HG03520 (cell line): Measurements from ENCODE around the gene PI4K2B.
"Not testable (repeated sequence)": the region's sequence is repeated elsewhere in the genome, so short reads cannot be mapped to it uniquely, and the experiment has no call there.

Experiments
- ATAC-seq: cut with Tn5 transposase; IDR thresholded peaks from one replicate; pipeline ENCODE4 v1.9.1; 2021; ENCODE audit warnings: mild to moderate bottlenecking, moderate library complexity; ENCODE audit not compliant: unreplicated experiment

The PI4K2B gene

DNA sequence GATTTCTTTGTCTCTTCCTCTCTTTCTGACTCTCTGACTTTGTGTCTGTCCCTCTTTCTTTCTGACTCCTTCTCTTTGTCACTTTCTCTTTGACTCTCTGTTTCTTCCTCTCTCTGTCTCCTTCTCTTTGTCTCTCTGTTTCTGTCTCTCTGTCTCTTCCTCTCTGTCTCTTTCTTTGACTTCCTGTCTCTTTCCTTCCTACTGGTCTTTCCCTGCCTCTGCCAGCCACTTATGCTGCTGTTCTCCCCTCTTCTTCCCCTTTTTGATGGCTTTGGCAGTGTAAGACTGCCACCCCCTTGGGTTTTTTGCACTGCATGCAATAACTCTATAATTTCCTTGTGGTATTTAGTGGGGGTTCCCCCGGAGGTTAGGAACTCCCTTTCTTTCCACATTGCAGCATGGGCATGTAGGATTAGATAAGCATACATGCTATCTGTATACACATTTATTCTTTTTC, 6.9 kb downstream of the PI4K2B start:
- ATAC-seq = not testable (repeated sequence)

DNA sequence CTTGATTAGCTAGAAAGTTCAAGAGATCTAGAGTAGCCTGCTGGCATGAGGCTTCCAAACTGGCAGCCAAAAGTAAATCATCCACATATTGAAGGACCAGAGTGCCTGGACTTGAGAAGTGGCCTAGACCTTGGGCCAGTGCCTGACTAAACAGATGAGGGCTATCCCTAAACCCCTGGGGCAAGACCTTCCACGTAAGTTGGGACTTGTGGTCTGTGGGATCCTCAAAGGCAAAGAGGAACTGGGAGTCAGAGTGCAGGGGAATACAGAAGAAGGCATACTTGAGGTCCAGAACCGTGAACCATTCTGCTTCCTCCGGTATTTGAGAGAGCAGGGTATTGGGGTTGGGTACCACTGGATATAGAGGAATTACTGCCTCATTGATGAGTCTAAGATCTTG, 8.4 kb downstream of the PI4K2B start:
- ATAC-seq = not testable (repeated sequence)

DNA sequence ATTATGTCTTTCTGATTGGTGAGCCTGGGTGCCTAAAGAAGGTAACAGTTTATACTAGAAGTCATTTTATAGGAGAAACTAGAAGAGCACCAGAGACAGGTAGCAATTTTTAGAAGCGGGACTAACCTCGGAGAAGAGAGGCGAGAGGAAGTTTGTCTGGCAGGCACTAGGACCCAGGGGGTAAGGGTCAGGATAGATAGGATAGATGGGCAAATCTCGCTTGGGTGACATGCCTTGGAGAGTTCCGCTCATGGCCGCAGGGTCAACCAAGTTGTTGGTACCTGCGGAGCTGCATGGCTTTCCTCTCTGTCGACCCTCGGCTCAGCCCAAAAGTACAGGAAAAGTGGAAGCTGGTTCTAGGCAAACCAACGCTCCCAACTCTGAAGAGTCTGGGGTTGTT, 11.3 kb downstream of the PI4K2B start:
- ATAC-seq = no peak

DNA sequence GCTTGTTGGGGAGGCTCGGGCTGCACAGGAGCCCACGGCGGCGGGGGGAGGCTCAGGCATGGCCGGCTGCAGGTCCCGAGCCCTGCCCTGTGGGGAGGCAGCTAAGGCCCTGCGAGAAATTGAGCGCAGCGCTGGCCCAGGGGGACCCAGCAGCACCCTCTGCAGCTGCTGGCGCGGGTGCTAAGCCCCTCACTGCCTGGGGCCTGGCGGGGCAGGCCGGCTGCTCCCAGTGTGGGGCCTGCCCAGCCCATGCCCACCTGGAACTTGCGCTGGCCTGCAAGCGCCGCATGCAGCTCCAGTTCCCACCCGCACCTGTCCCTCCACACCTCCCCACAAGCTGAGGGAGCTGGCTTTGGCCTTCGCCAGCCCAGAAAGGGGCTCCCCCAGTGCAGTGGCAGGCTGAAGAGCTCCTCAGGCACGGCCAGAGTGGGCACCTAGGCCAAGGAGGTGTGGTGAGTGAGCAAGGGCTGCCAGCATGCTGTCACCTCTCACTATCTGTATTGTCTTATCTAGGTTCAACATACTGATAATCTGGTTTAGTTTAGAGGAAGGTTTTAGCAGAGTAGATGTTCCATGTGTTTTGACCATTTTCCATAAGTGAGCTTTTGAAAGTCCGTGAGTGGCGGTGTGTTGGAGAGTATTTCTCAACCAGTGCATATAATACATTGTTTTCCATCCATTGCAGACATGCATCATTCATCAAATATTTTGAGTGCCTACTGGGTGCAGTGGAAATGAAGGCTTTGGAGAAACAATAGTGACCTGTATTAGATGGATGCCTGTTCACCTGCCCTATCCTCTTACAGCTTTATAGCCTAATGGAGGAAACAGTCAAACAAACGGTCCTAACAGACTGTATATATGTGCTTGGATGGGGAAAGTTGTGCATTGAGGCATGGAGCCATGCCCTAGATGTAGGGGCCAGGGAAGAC, 13.1 kb downstream of the PI4K2B start:
- no peak for ATAC-seq

DNA sequence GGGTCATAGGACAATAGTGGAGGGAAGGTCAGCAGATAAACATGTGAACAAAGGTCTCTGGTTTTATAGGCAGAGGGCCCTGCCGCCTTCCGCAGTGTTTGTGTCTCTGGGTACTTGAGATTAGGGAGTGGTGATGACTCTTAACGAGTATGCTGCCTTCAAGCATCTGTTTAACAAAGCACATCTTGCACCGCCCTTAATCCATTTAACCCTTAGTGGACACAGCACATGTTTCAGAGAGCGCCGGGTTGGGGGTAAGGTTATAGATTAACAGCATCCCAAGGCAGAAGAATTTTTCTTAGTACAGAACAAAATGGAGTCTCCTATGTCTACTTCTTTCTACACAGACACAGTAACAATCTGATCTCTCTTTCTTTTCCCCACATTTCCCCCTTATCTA, 15.0 kb downstream of the PI4K2B start:
- not testable (repeated sequence) for ATAC-seq

DNA sequence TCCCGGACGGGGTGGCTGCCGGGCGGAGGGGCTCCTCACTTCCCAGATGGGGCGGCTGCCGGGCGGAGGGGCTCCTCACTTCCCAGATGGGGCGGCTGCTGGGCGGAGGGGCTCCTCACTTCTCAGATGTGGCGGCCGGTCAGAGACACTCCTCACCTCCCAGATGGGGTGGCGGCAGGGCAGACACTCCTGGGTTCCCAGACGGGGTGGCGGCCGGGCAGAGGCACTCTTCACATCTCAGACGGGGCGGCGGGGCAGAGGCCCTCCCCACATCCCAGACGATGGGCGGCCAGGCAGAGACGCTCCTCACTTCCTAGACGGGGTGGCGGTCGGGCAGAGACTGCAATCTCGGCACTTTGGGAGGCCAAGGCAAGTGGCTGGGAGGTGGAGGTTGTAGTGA, 15.7 kb downstream of the PI4K2B start:
- ATAC-seq = not testable (repeated sequence)

DNA sequence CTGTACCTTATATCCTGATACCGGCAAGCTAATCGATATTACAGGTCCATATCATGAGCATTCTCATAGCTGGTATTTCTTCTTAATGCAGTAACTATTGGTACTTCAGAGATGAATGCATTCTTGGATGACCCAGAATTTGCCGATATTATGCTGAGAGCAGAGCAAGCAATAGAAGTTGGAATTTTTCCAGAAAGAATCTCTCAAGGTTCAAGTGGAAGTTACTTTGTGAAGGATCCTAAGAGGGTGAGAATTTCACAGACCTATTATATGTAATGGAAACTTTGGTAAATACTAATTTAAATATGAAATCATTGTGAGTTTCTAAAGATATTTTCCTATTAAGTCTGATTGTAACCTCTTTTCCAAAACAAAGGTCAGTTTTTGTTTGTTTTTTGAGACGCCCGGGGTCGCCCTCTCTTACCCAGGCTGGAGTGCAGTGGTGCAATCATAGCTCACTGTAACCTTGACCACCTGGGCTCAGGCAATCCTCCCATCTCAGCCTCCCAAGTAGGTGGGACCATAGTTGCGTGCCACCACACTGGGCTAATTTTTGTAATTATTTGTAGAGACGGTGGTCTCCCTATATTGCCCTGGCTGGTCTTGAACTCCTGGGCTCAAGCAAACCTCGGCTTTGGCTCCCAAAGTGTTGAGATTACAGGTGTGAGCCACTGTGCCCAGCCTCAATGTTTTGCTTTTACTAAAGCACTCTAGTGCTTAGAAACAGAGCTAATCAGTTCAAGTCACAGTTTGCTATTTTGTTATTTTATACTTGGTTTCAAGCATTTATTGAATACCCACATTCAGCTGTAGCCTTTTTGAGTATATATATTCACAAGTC, 18.6 kb downstream of the PI4K2B start:
- no peak for ATAC-seq

DNA sequence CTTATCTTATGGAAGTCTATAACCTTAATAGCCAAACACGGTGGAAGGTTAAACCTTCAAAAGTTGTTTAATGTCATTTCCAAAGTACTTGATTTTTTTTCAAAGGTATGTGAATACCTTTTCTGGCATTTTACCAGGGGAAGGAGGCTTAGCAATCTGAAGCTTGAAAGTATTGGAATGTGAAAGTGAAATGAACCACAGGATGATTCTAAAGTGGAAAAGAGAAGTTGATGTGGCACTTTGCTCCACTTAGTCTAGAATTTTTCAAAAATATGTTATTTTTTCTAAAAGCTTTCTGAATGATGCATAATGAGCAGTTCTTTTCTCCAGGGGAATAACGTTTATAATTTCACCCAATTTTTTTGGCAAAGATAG, 19.2 kb downstream of the PI4K2B start:
- ATAC-seq = no peak

DNA sequence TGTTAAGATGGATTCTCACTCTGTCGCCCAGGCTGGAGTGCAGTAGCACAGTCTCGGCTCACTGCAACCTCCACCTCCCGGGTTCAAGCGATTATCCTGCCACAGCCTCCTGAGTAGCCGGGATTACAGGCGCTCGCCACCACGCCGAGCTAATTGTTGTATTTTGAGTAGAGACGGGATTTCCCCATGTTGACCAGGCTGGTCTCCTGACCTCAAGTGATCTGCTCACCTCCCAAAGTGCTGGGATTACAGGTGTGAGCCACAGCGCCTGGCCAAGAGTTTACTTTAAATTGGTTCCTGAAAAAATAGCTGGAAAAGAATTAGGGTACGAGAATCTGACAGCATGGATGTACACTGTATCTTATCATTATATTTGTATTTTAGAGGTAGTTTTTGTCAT, 20.0 kb downstream of the PI4K2B start:
- not testable (repeated sequence) for ATAC-seq

DNA sequence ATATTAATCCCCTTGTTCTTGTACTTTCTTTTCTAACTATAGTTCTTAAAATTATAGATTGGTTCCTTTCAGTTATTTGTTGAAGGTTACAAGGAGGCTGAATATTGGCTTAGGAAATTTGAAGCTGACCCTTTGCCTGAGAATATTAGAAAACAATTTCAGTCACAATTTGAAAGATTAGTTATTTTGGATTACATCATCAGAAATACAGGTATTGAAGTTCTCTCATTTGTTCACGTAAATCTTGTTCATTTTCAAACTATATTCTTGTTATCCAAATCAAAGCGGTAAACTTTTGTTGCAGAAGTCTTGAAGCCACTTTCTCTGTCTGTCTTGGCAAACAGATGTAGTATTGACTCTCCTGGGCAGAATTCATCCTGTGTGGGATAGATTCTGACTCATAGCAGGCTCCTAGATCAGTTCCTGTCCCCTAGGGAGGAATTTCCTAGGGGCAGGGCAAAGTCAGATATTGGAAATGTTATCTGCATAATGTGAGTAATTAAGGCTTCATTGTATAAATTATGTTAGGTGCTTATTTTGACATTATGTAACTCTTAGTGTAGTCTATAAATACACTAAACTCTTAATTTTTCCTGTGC, 25.2 kb downstream of the PI4K2B start:
- ATAC-seq = no peak

DNA sequence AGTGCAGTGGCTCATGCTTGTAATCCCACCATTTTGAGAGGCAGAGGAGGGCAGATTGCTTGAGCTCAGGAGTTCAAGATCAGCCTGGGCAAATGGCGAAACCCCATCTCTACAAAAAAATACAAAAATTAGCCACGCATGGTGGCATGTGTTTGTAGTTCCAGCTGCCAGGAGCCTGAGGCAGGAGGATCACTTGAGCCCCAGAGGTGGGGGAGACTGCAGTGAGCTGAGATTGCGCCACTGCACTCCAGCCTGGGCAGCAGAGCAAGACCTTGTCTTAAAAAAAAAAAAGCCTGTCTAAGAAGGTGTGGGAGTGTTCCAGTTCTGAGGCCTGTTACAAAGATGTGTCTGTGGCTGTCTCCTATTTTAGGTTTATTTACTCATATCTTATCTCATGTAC, 38.0 kb downstream of the PI4K2B start:
- no peak for ATAC-seq

DNA sequence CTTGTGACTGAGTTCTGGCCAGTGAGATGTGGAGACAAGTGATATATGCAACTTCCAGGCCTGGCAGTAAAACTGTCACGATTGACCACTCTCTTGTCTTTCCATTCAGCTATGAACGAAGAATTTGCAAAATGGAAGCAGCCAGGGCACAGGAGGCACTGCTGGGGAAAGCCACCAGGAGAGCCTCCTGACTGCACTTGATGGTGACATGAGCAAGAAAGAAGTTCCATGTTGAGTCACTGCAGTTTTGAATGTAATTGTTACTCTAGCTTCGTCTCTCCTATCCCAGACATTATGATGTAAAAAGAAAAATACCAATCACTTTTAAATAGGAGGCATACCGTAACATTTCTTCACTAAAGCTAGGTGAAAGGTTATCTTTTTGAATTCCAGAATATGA, 46.4 kb downstream of the PI4K2B start:
- ATAC-seq = no peak

DNA sequence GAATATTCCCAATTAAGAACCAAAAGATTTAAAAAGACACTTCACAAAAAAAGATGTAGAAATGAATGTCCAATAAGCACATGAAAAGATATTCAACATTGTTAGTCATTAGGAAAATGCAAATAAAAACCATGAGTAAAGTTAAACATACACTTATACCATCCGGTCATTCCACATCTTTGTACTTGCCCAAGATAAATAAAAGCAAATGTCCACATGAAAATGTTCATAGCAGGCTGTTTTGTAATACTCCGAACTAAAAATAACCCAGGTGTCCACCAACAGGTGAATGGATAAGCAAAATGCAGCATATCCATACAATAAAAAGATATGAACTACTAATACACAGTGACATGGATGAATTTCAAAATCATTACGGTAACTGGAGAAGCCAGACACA, 50.1 kb downstream of the PI4K2B start:
- ATAC-seq = no peak

DNA sequence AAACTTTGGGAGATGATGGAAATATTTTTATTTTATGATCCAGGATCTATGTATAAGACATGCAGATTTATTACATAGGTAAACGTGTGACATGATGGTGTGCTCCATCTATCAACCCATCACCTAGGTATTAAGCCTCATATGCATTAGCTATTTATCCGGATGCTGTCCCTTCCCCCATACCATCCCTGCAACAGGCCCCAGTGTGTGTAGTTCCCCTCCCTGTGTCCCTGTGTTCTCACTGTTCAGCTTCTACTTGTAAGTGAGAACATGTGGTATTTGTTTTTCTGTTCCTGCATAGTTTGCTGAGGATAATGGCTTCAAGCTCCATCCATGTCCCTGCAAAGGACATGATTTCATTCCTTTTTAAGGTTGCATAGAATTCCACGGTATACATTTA, 50.6 kb downstream of the PI4K2B start:
- no peak for ATAC-seq

DNA sequence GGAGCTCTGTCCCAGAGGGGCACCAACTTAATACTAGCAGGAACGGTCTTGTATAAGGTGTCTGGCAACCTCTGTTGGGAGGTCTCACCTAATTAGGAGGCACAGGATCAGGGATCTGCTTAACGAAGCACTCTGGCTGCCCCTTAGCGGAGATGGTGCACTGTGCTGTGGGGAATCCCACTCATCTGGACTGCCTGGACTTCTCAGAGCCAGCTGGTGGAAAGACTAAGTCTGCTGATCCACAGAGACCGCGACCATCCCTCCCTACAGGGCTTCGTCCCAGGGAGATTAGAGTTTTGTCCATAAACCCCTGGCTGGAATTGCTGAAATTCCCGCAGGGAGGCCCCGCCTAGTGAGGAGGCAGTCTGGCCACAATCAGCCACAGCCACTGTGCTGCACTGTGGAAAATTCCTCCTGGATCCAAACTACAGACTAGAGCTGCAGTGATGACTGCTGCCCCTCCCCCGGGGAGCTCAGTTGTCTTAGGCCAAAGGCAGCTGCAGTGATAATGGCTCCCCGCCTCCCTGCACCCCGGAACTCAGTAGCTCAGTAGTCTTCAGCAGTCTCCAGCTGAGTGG, 56.7 kb downstream of the PI4K2B start:
- ATAC-seq = no peak

DNA sequence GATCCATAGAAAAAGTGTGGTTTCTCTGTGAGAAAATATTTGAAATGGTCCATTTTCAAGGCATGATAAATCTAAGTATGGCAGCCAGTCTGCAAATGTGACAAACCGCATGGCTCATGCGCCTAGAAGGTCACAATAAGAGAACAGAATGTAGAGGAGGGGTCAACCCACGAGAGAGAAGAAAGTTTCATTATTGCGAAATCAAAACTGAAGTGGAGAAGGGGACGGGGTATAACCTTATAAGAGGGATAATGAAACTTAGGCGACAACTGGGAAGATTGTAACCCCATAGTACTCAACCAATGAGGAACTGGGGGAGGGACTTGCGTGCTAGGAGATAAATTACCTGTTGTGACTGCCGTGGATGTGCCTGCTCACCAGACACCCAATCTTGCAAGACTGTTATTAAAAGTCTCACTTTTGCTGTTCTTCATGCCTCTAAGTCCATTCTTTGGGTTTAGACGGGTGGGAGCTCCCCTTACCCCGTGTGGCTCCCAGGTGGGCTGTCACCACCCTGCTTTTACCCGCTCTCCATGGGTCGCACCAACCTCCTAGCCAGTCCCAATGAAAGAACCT, 57.4 kb downstream of the PI4K2B start:
- no peak for ATAC-seq

DNA sequence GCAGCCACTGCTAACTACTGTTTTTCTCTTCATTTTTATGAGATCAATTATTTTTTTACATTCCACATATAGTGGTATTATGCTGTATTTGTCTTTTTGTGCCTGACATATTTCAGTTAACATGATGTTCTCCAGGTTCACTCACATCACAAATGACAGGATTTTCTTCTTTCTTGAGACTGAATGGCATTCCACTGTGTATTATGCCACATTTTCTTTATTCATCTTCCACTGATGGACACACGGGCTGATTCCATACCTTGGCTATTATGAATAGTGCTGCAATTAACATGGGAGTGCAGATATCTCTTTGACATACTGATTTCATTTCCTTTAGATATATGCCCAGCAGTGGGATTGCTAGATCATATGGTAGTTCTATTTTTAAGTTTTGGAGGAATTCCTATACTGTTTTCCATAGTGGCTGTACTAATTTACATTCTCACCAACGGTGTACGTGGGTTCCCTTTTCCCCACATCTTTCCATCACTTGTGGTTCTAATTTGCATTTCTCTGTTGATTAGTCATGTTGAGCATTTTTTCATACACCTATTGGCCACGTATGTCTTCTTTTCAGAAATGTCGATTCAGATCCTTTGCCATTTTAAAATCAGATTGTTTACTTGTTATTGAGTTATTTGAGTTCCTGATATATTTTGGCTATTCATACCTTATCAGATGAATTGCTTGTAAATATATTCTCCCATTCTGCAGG, 63.9 kb downstream of the PI4K2B start:
- ATAC-seq = no peak

DNA sequence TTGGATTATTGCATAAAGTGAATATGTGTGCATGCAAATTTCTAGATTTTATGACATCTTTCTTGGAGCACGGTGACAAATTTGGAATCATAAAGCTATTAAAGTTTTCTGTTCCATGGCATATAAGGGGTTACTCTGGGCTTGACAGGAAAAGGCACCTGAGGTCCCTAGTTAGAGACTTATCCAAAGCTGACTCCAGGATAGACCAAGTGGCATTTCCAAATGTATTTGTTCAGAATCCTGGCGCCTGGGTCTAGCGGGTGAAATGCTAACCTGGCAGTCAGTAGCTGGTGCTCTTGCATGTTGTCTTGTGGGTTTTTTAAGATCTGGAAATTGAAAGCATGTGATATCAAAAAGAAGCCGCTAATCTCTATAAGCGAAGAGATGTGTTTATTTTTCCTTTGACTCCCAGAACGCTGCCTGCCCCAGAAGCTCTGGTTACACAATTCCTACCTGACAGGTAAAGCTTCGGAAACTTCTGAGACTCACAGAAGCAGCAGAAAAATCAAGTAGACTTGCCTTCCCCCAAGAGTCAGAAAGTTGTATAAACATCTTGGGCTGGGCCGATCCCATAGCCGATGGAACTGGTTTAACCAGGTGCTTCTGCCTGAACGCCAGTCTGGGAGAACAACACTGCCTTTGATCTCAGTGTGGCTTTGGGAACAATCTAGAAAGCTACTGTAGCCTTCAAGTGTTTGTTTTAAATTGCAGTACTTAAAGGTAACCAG, 65.8 kb downstream of the PI4K2B start:
- no peak for ATAC-seq

DNA sequence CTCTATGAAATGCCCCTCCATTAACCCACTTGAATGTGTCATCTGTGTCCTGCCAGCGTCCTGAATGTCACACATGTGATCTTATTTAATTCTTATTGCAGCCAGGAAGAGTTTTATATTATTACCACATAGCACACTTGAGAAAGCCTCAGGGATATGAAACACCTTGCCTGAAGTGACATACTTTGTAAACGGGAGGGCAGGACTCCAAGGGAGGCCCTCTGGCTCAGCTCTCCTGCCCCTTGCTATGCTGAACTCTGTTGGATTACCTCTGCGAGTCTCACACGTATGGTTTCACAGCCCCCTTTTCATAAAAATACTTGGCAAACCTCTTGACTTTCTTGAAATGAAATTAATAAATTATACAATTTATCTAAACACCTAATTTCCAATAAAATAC, 67.6 kb downstream of the PI4K2B start:
- ATAC-seq = no peak
